AG09309 (cell line): ENCODE results near the gene CCDC81.
A peak's percentile ranks its signal among the peaks of the same experiment; 100 is the strongest.

Source experiments
- DNase-seq: peaks from one replicate; pipeline ENCODE4 v3.0.0-alpha.2; 2010; ENCODE audit warnings: low read depth
- H3K4me3 ChIP-seq: 2 replicates; pipeline ENCODE4 v1.5.1; 2011; ENCODE audit warnings: mild to moderate bottlenecking, low read depth, low read length, moderate library complexity; ENCODE audit not compliant: control insufficient read depth
- CTCF ChIP-seq: IDR thresholded peaks from 2 replicates; pipeline ENCODE4 v1.5.1; 2011; ENCODE audit warnings: mild to moderate bottlenecking, low read depth, low read length, inconsistent platforms; ENCODE audit not compliant: insufficient read depth, control insufficient read depth; ENCODE audit errors: missing control alignments

The CCDC81 gene

DNA sequence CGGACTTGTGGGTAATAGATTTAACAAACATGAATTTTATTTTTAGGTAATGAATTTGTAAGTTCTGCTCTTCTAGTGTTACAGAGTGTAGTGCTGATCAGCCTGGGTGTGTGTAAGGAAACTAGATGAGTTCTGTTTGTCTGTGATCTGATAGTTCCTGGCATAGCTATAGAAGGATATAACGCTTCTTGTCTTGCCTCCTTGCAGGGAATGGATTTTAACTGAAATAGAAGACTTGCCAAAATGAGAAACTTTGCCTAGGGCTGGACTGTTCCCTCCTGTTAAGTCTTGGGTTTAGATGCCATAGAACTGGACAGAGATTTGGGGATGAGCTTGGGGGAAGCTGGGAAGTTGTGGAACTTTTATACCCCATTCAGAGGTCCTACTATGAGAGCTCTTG lies 11.6 kb downstream of the CCDC81 start:
- no peak for TF ChIP-seq CTCF
- no peak overlapping the region for H3K4me3 ChIP-seq
- DNase-seq = no peak

DNA sequence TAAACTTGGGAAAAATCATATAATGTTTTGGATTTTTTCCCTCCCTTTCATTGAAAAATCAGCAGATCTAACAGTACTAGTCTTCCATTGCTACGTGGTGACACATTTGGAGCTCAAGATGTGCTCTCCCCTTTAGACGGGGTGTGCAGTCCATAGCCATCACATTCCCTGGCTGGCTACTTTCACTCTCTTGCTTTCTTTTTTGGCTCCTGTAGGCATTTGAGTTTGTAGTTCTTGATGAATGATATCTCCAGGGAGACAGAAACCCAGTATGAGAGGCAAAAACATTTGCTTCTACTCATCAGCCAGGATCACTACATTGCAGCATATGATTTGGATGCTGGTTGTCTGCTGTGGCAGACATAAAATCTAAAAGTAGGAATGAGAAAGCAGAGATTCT lies 12.1 kb downstream of the CCDC81 start:
- no peak for TF ChIP-seq CTCF
- DNase-seq = no peak

DNA sequence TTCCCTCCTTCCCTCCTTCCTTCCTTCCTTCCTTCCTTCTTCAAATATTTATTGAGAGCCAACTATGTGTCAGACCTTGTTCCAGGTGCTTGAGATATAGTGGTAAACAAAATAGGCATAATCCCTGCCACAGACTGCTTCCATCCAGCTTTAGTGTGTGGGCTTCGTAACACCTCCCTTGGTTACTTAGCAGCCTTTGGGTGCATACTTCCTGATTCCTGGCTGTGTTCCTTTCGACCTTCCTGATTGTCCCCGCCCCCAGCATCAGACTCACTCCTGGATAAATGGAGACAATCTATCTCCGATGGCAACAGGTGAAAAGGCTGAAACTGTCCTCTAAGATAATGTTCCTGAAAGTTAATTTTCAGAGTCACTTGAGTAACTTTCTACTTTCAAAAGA lies 13.5 kb downstream of the CCDC81 start:
- TF ChIP-seq CTCF = no peak
- no peak overlapping the region for H3K4me3 ChIP-seq
- no peak for DNase-seq

More for the DNA sequence above, 12.1 kb downstream of the CCDC81 start:
- no peak overlapping the region for H3K4me3 ChIP-seq

GRCh38 chr11:86390487-86390886 lies 15.8 kb downstream of the CCDC81 start:
- H3K4me3 ChIP-seq = no peak overlapping the region
- TF ChIP-seq CTCF = no peak
- no peak for DNase-seq

- no peak for DNase-seq
- TF ChIP-seq CTCF = peak; percentile 3
- no peak overlapping the region for H3K4me3 ChIP-seq
These were observed 20.4 kb downstream of the CCDC81 start for GRCh38 chr11:86395061-86395551.

GRCh38 chr11:86396396-86396795 lies 21.7 kb downstream of the CCDC81 start:
- no peak for TF ChIP-seq CTCF
- H3K4me3 ChIP-seq = no peak overlapping the region
- DNase-seq = peak; percentile 16

- no peak for TF ChIP-seq CTCF
- H3K4me3 ChIP-seq = no peak overlapping the region
- DNase-seq = no peak
These were observed 22.7 kb downstream of the CCDC81 start for GRCh38 chr11:86397351-86397750.
